Activated naive CD4-positive, alpha-beta T cell treated with anti-CD3 and anti-CD28 coated beads for 36 hours (primary cell): Measurements from ENCODE around the gene KIF3A. TPM values are rescaled to one million over a fixed set of nuclear protein-coding genes. Genes with fewer than 3 reads are reported as not detected.

Experiments used
- CTCF ChIA-PET: fragments of 350-600 bp; sonication (Branson Sonifier 250); formaldehyde crosslinking; loops from one replicate; lab custom pipeline; 2021; ENCODE audit warnings: antibody characterized with exemption; lab: Charles Lee
- DNase-seq: peaks from one replicate; pipeline ENCODE4 v3.0.0-alpha.2; 2020
- H3K27ac Mint-ChIP-seq: one replicate; pipeline ENCODE4 v1.8.0; 2021; ENCODE audit warnings: mild to moderate bottlenecking, mixed read lengths
- H3K27me3 Mint-ChIP-seq: one replicate; pipeline ENCODE4 v1.8.0; 2021; ENCODE audit warnings: low read depth, mixed read lengths
- H3K36me3 Mint-ChIP-seq: one replicate; pipeline ENCODE4 v1.8.0; 2021; ENCODE audit warnings: low read depth, mixed read lengths
- H3K4me1 Mint-ChIP-seq: one replicate; pipeline ENCODE4 v1.8.0; 2021; ENCODE audit warnings: low read depth, mixed read lengths
- H3K4me3 Mint-ChIP-seq: one replicate; pipeline ENCODE4 v1.8.0; 2021; ENCODE audit warnings: mild to moderate bottlenecking, moderate library complexity, mixed read lengths
- H3K9me3 Mint-ChIP-seq: one replicate; pipeline ENCODE4 v1.8.0; 2021; ENCODE audit warnings: mixed read lengths
- intact Hi-C: fragments of 100-400 bp; cut with micrococcal nuclease; formaldehyde crosslinking; loops from one replicate; pipeline ENCODE4 v1.15.1; 2023
- total RNA-seq, 2 experiments: library from RNA; stranded (reverse); gene quantifications; one replicate each; pipeline ENCODE4 v1.2.3, GENCODE V29; 2021

Gene KIF3A
- total RNA-seq, 2 experiments from 2014 or later = 5.0 to 6.1 TPM

DNA sequence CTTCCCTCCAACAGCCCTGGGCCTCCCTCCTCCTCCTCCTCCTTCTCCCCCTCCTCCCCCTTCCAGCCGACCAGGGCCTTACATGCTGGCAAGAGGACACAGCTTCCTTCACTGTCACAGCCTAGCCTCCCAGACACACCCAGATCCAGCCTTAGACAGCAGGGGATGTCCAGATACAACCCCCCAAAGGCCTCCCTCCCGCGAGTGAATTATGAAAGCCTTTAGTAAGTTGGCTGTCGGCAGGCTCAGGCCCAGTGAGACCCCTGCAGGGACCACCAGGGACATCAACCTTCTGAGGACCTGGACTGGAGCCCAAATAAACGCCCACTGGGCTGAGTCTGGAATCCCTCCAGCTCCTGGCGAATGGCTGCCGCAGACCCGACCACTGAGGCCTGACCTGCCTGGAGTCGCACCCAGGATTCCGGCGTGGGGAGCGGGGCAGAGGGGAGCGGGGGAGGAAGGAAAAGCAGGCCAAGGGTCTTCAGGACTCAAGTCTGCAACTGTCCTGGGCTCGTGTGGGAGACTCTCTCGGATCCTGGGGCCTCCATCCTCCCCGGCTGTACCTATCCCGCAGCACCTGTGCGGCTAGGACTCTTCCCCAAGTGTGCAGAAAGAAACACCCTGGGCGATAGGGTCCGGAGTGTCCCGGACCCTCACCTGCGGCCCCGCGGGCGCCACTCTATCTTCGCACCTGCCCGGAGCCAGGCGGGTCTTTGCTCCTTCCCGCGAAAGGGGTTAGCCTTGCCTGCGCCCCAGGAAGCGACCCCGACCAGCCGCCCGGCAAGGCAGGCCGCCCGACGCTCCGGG lies 39.0 kb upstream of the KIF3A start:
- Mint-ChIP-seq H3K36me3 (no peaks in the 10 kb centered on the region), H3K9me3 (no peaks in the 10 kb centered on the region), H3K4me1 (peaks cover 10% of the 10 kb centered on the region), H3K27ac (no peak overlapping the region), H3K4me3 (peak overlapping the region; percentile 67), H3K27me3 (peaks cover 23% of the 10 kb centered on the region)
- intact Hi-C loops = loop anchor here (2.0 kb wide), 2 partner anchors 22 to 40 kb away; partner anchors contain the start of gene KIF3A
- DNase-seq = no peak
- CTCF ChIA-PET = interaction anchor here (0.6 to 1.5 kb wide), 3 partner anchors 26 to 87 kb away, joined by 3 to 4 read pairs (median 4); no protein-coding TSS in a partner anchor

DNA sequence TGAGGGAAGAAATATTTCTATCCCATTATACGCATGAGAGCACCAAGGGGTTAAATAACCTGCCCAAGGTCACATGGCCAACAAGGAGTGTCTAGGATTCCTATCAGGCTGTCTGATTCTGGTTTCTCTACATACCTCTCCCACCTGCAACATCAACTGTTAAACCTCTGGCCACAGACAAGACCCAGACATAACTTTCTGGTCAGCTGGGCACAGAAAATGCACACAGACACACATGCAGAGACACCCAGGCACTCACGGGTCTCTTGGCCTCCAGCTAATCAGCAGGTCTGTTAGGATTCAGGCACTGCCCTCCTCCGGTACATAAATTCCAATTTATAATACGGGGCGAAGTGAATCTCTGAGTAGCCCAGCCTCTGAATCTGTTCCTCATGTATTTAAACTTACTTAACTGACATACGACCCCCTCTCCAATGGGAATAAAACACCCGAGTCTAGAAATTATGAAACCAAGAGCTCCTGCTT lies 38.2 kb upstream of the KIF3A start:
- no peaks in the 10 kb centered on the region for H3K9me3 Mint-ChIP-seq
- CTCF ChIA-PET = interaction anchor here (0.6 to 1.5 kb wide), 2 partner anchors 27 to 292 kb away, joined by 3 read pairs; no protein-coding TSS in a partner anchor
- H3K27ac Mint-ChIP-seq = no peak overlapping the region
- no peaks in the 10 kb centered on the region for H3K36me3 Mint-ChIP-seq
- DNase-seq = no peak
- peaks cover 20% of the 10 kb centered on the region for H3K27me3 Mint-ChIP-seq
- H3K4me1 Mint-ChIP-seq = peaks cover 6% of the 10 kb centered on the region
- intact Hi-C loops = no loop called here
- H3K4me3 Mint-ChIP-seq = no peak overlapping the region

DNA sequence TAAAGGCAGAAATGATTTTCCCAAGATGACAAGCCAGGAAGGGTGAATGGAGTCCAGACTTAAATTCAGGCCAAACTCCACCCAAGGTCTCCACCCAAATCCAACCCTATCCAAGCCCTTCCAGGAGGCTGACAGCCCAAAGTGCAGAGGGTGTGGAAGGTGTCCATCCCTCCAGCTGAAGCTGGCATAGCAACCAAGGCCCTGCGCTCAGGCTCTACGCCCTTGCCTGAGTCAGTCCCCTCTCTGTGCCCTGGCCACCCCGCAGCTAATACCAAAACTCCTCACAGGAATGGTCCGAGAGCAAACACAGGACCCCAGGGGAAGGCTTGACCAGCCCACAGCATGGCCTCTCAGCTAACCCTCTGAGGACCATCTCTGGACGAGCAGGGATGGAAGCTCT lies 37.5 kb upstream of the KIF3A start:
- Mint-ChIP-seq H3K36me3 (no peaks in the 10 kb centered on the region), H3K4me1 (peaks cover 6% of the 10 kb centered on the region), H3K27me3 (peaks cover 18% of the 10 kb centered on the region), H3K9me3 (no peaks in the 10 kb centered on the region), H3K27ac (no peak overlapping the region), H3K4me3 (no peak overlapping the region)
- intact Hi-C loops = no loop called here
- CTCF ChIA-PET = no interaction called here
- DNase-seq = no peak

DNA sequence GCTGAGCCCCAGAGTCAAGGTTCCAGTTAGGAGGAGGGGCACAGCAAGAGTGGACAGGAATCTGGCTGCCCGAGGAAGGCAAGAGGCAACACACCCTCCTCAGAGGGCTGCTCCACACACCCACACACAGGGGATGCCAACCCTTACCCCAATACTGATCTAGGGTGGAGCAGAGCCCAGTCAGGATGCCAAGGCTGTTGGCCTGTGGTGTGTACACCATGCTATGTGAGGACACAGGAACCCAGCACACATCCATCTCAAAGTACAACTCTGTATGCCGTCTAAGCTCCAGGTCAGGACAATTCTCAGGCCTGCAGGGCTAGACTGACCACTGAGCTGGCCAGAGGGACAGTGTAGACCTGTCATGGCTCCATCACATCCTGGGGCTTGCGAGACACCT lies 37.1 kb upstream of the KIF3A start:
- Mint-ChIP-seq H3K27me3 (peaks cover 15% of the 10 kb centered on the region), H3K4me3 (no peak overlapping the region), H3K36me3 (no peaks in the 10 kb centered on the region), H3K4me1 (peaks cover 6% of the 10 kb centered on the region), H3K27ac (no peak overlapping the region), H3K9me3 (no peaks in the 10 kb centered on the region)
- no peak for DNase-seq
- CTCF ChIA-PET = no interaction called here
- intact Hi-C loops = no loop called here

DNA sequence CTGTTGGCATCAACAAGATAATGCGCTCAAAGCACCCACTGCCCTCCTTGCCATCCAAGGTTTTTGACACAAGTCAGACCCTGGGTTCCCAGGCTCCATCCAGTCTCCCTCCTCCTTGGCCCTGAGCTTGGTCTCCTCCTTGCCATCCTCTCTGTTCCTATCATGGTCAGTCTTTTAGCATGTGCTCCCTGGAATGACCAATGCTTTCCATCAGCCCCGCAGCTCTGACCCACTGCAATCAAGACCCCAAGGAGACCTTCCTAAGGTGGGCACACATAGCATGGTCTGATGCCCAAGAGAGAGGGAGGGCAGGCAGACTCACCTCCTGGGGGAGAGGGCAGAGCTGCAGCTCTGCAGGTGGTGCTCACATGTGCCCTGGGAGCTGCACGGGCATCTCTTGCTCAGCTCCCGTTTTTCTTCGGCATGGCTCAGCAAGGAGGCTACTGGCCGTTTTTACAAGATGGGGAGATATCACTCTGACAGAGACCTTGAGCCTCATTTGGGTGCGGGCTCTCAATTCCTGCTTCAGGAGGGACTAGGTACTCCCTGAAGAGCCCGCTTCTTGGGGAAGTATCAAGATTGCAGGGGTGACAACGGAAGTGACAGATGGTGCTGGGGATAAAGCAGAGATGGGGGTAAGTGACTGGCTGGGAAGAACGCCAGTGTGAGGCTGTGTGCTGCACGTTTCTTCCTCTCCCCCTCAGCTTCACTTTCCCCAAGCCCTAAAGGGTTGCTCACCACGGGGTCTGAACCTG lies 36.4 kb upstream of the KIF3A start:
- Mint-ChIP-seq H3K27ac (no peak overlapping the region), H3K4me3 (no peak overlapping the region), H3K27me3 (peaks cover 11% of the 10 kb centered on the region), H3K36me3 (no peaks in the 10 kb centered on the region), H3K4me1 (peaks cover 6% of the 10 kb centered on the region), H3K9me3 (no peaks in the 10 kb centered on the region)
- intact Hi-C loops = no loop called here
- DNase-seq = no peak
- CTCF ChIA-PET = no interaction called here

DNA sequence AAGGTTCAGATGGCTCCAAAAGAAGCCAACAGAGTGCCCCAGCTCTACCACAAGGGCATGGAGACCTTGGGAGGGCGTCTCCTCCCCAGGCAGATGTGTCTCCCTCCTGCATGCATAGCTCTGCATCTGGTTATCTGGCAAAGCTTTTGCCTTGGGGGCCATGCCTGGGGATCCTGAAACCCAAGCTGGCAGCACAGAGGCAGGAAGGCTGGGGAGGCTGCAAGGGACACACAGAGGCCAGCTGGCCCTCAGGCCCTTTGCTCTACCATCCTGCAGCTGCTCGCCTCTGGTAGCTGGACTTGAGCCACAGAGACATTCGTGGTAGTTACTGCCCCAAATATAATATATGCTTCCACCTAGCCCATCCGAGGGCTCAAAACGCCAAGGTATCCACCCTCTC lies 35.8 kb upstream of the KIF3A start:
- intact Hi-C loops = no loop called here
- CTCF ChIA-PET = no interaction called here
- no peaks in the 10 kb centered on the region for H3K9me3 Mint-ChIP-seq
- no peak for DNase-seq
- no peak overlapping the region for H3K27ac Mint-ChIP-seq
- H3K4me1 Mint-ChIP-seq = peaks cover 5% of the 10 kb centered on the region
- peaks cover 6% of the 10 kb centered on the region for H3K27me3 Mint-ChIP-seq
- H3K4me3 Mint-ChIP-seq = no peak overlapping the region
- no peaks in the 10 kb centered on the region for H3K36me3 Mint-ChIP-seq

DNA sequence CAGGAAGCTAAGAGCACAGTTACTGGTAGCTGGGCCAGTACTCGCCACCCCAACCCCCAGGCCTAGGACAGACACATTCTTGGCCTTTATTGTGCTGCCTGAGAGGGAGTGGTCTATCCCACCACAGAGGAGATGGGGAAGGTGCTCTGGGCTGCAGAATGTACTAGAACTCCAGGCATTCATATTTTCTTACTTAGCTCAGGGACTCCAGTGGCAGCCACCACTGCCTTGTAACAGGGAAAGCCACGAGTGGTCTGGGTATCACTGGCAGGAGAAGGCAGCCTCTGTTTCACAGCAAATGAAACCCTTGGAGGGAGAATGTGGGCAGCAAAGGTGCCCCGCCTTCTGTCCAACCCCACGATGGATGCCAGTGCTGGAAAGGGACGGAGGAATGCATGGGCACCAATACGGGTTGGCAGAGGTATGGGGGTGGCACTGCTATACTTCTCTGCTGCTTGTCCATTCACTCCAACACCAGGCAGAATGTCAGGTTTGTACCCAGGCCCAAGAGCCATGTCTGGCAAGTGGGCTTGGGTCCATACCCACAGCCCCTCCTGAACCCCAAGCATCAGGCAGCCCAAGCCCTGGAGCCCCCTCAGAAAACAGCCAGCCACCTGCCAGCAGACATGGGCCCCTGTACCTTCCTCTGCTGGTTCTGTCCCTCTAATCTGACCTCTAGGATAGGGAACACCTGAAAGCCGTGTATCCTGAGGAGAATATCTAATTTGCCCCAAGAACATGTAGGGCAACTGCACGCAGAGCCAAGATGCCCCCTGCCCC lies 35.1 kb upstream of the KIF3A start:
- DNase-seq = no peak
- Mint-ChIP-seq H3K4me3 (no peak overlapping the region), H3K9me3 (no peaks in the 10 kb centered on the region), H3K27me3 (peaks cover 2% of the 10 kb centered on the region), H3K27ac (no peak overlapping the region), H3K36me3 (no peaks in the 10 kb centered on the region), H3K4me1 (peaks cover 3% of the 10 kb centered on the region)
- intact Hi-C loops = no loop called here
- CTCF ChIA-PET = no interaction called here

DNA sequence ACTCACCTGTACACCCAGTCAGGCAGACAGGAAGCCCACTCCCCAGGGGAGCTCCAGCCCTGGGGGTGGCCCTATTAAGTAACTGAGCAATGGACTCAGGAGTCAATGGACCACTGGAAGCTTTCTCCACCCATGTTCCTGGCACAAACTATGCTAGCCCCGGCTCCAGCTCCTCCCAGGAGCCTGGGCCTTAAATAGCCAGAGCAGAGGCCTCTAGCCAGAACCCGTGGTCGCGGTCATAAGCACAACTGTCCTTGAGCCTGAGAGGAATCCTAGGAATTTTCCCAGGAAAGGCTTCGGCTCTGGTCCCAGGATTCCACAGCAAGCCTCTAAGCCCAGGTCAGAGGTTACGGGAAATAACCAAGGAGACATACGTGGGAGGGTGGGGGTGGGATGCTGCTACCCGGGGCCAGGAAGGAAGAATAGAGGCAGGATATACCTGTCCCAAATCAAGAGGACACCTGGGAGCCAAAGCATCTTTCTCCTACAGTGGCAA lies 34.2 kb upstream of the KIF3A start:
- Mint-ChIP-seq H3K4me3 (no peak overlapping the region), H3K4me1 (peaks cover 3% of the 10 kb centered on the region), H3K36me3 (no peaks in the 10 kb centered on the region), H3K27me3 (peaks cover 2% of the 10 kb centered on the region), H3K27ac (no peak overlapping the region), H3K9me3 (no peaks in the 10 kb centered on the region)
- DNase-seq = no peak
- CTCF ChIA-PET = no interaction called here
- intact Hi-C loops = no loop called here

DNA sequence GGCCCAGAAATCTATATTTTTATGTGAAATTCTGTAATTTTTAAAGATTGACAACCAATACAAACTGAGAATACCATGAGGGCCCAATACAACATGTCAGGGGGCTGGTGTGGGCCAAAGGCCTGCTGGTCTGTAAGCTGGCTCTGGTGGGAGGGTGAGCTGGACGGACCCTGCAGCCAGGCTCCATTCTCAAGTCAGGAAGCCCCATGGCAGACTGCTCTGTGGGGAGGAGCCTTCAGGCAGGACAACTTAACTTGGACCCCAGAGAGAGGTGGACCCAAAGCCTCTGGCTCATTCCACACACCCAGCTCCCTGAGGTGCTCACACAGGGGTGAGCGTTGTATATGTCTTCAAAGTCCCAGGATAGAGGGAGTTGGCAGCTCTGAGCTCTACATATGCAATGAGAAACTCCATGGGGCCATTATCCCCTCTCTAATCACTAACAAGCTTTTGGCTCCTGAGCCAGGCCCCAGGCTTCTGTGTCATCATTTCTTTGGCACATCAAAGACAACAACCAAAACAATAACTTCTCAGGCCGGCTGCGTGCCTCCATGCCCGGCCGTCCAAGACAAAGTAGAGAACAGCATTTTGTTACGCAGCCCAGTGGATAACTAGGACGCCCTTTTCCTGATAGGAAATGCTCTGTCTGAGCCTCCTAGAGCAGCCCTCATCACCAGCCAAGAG lies 33.3 kb upstream of the KIF3A start:
- no peak for DNase-seq
- Mint-ChIP-seq H3K36me3 (no peaks in the 10 kb centered on the region), H3K27me3 (no peaks in the 10 kb centered on the region), H3K27ac (no peak overlapping the region), H3K9me3 (no peaks in the 10 kb centered on the region), H3K4me1 (no peaks in the 10 kb centered on the region), H3K4me3 (no peak overlapping the region)
- intact Hi-C loops = no loop called here
- CTCF ChIA-PET = no interaction called here

DNA sequence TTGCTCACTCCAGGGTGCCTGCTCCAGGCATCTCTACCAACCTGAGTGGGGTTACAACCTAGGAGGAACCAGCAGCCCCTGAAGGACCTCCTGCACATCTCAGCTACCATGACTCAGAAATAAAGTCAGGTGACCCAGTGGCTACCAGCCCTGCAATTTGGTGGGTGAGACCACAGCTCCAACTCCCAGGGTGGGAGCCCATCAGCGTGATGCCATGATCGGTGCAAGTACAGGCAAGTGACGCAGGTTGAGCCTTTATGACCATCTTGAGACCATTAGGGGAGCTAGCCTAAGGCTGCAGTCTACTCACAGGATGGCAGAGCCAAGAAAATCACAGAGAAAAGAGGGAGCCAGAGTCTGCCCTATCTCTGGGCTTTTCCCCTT lies 31.1 kb upstream of the KIF3A start:
- CTCF ChIA-PET = interaction anchor here (0.8 kb wide), 1 partner anchor 15 kb away, joined by 3 read pairs; no protein-coding TSS in a partner anchor
- H3K27me3 Mint-ChIP-seq = no peaks in the 10 kb centered on the region
- H3K36me3 Mint-ChIP-seq = no peaks in the 10 kb centered on the region
- no peaks in the 10 kb centered on the region for H3K4me1 Mint-ChIP-seq
- DNase-seq = no peak
- intact Hi-C loops = no loop called here
- H3K9me3 Mint-ChIP-seq = no peaks in the 10 kb centered on the region
- no peak overlapping the region for H3K27ac Mint-ChIP-seq
- H3K4me3 Mint-ChIP-seq = no peak overlapping the region

DNA sequence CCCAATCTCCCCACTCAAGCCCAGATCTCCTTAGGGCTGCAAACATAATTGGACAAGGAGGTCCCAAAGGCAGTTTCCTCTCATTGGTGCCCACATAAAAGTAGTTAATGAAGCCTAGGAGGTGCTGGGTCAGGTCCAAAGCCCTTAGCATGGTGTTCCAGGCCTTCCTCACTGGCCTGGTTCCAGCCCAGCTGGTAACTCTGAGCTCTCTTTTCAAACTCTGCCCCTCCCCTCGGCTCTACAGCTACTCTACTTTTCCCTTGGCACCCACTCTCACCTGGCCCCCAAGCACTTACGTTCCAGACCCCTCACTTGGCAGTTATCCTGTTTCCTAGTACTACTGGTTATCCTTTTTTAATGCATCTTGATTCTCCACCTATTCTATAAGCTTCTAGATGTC lies 29.8 kb upstream of the KIF3A start:
- DNase-seq = no peak
- H3K9me3 Mint-ChIP-seq = no peaks in the 10 kb centered on the region
- H3K36me3 Mint-ChIP-seq = no peaks in the 10 kb centered on the region
- no peak overlapping the region for H3K4me3 Mint-ChIP-seq
- no peak overlapping the region for H3K27ac Mint-ChIP-seq
- no peaks in the 10 kb centered on the region for H3K27me3 Mint-ChIP-seq
- intact Hi-C loops = no loop called here
- no peaks in the 10 kb centered on the region for H3K4me1 Mint-ChIP-seq
- CTCF ChIA-PET = interaction anchor here (1.0 to 1.2 kb wide), 2 partner anchors 15 to 240 kb away, joined by 3 read pairs; no protein-coding TSS in a partner anchor

DNA sequence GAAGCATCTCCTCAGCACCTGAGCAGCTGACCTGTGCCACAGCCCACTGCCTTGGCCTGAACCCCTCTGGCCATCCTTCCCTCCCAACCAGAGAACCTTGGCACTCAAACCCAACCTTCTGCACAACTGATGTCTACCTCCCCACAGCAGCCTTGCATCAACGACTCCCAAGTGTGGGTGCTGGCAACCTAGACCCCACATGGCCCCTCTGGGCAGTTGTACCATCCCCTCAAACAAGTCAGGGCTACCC lies 29.4 kb upstream of the KIF3A start:
- Mint-ChIP-seq H3K4me3 (no peak overlapping the region), H3K36me3 (no peaks in the 10 kb centered on the region), H3K27ac (no peak overlapping the region), H3K9me3 (no peaks in the 10 kb centered on the region), H3K27me3 (no peaks in the 10 kb centered on the region), H3K4me1 (no peaks in the 10 kb centered on the region)
- intact Hi-C loops = no loop called here
- CTCF ChIA-PET = interaction anchor here (1.0 kb wide), 1 partner anchor 15 kb away, joined by 3 read pairs; no protein-coding TSS in a partner anchor
- DNase-seq = no peak
